ENCODE measurements around the gene STK25.

- TF ChIP-seq, protein P1, sequence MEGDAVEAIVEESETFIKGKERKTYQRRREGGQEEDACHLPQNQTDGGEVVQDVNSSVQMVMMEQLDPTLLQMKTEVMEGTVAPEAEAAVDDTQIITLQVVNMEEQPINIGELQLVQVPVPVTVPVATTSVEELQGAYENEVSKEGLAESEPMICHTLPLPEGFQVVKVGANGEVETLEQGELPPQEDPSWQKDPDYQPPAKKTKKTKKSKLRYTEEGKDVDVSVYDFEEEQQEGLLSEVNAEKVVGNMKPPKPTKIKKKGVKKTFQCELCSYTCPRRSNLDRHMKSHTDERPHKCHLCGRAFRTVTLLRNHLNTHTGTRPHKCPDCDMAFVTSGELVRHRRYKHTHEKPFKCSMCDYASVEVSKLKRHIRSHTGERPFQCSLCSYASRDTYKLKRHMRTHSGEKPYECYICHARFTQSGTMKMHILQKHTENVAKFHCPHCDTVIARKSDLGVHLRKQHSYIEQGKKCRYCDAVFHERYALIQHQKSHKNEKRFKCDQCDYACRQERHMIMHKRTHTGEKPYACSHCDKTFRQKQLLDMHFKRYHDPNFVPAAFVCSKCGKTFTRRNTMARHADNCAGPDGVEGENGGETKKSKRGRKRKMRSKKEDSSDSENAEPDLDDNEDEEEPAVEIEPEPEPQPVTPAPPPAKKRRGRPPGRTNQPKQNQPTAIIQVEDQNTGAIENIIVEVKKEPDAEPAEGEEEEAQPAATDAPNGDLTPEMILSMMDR (IDR thresholded peaks at IDR 0.05; ENCODE audit: extremely low read depth in 1 of 2, insufficient read depth in 1 of 2, low read depth in 1 of 2, low read length in 2 of 2), result no peak
- no peak for TF ChIP-seq POLR2A (IDR thresholded peaks at IDR 0.05; ENCODE audit: low read depth, low read length)
- no peak for TF ChIP-seq MAX (IDR thresholded peaks at IDR 0.05; ENCODE audit: insufficient read depth, insufficient read length)
- TF ChIP-seq POLR2AphosphoS5 (IDR thresholded peaks at IDR 0.05; ENCODE audit: insufficient read depth, low read depth, low read length), result no peak
- no peak for TF ChIP-seq MYC (IDR thresholded peaks at IDR 0.05; ENCODE audit: low read depth, low read length)
- TF ChIP-seq FOS (IDR thresholded peaks at IDR 0.05; ENCODE audit: borderline replicate concordance, insufficient read depth, low read length), result no peak
- TF ChIP-seq EZH2 (IDR thresholded peaks at IDR 0.05; ENCODE audit: borderline replicate concordance, low read depth, low read length, severe bottlenecking), result no peak
- TF ChIP-seq JUN (IDR thresholded peaks at IDR 0.05; ENCODE audit: borderline replicate concordance, insufficient read depth, insufficient read length, low read depth), result no peak
- no peak for TF ChIP-seq GATA2 (IDR thresholded peaks at IDR 0.05; ENCODE audit: insufficient read depth, insufficient read length, low read depth, low read length)
These were observed 24.6 kb upstream of the STK25 start for GRCh38 chr2:241532733-241533601.
